HG02678 (cell line): ENCODE results near the gene DNAJC5.
"Not testable (repeated sequence)": the region's sequence is repeated elsewhere in the genome, so short reads cannot be mapped to it uniquely, and the experiment has no call there.

ENCODE experiments used
- ATAC-seq: cut with Tn5 transposase; IDR thresholded peaks from one replicate; pipeline ENCODE4 v1.9.1; 2021; ENCODE audit warnings: mild to moderate bottlenecking, moderate library complexity; ENCODE audit not compliant: unreplicated experiment

Gene DNAJC5

GRCh38 chr20:63894358-63895201 is at the start of gene DNAJC5:
DNAJC5 (plus strand) TSS chr20:63895126; CDS start chr20:63928346, 33,220 bp downstream.
- peak; percentile 88 for ATAC-seq

DNA sequence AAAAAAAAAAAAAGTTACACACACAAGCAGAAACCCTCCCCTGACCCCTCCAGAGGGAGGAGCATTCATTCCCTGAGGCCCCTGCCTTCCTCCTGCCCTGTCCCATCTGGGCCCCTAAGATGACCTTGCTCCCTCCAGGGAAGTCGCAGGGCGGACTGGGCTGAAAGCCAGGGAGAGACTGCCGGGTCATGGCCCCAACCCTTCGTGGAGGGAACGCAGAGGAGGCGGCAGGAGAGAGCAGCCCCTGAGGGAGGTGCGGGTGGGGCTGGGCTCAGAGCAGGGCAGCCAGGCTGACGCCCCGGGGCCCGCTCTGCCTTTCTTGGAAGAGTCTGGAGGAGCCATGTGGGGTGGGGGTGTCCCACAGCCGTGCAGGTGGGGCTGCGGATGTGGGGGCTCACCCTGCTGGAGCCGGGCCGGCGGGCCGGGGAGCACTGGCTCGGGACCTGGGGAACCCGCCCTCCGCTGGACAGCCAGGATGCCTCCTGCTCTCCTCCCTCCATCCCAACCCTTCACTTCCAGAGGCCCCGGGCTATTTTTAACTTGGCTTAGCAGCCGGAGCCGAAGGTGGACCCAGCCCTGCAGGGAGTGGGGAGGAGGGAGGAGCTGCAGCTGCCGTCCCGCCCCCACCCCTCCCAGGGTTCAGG is 48.7 kb upstream of the DNAJC5 start:
- ATAC-seq: no peak

GRCh38 chr20:63846888-63847236 is 48.1 kb upstream of the DNAJC5 start:
- ATAC-seq: no peak

GRCh38 chr20:63847237-63848002 is 47.5 kb upstream of the DNAJC5 start:
- ATAC-seq: no peak

- no peak for ATAC-seq
Observed at GRCh38 chr20:63848003-63848911, 46.7 kb upstream of the DNAJC5 start.

DNA sequence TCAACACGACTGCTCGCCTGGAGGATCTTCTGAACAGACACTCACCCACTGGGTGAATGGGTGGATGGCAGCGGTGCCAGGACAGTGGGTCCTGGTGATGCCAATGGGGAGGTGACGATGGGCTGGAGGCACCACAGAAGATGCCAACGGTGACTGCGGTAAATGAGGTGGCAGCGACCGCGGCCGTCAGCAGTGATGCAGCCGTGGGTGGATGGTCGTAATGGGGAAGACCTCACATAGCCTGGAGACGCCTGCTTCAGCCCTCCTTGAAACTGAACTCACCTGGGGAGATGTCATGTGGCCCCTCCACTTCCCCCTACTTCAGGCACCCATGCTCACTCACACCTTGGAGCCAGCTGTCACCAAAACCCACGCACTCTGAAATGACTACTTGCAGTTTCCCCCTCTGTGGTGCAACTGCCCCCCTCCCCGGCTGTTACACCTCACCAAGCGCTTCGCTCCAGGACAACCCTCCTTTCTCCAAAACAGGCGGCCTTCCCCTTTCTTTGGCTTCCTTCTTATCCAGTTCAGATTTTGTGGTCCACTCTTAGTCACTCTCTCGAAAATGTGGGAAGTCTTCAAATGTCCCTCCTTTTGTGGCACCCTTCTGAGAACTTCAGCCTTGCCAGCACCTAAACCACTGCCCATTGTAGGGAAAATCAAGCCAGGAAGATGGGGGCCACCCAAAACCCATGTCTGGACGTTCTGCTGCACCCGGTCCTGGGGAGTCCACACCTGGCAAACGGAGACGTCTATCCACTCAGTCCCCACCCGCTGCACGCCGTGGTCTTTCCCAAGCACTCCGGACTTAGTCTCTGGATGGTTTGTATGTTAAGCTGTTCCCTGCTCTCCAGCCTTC is 44.0 kb upstream of the DNAJC5 start:
- ATAC-seq: peak; percentile 82

DNA sequence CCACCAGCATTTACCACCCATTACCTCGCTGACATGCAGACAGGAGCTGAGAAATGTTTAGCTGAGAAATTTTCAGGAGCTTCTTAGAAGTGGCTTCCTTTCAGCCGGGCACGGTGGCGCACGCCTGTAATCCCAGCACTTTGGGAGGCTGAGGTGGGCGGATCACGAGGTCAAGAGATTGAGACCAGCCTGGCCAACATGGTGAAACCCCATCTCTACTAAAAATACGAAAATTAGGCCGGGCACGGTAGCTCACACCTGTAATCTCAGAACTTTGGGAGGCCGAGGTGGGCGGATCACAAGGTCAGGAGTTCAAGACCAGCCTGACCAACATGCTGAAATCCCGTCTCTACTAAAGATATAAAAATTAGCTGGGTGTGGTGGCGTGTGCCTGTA is 43.4 kb upstream of the DNAJC5 start:
- not testable (repeated sequence) for ATAC-seq

- ATAC-seq: not testable (repeated sequence)
Observed at GRCh38 chr20:63853733-63854068, 41.2 kb upstream of the DNAJC5 start.

GRCh38 chr20:63854069-63854765 is 40.7 kb upstream of the DNAJC5 start:
- ATAC-seq: no peak

DNA sequence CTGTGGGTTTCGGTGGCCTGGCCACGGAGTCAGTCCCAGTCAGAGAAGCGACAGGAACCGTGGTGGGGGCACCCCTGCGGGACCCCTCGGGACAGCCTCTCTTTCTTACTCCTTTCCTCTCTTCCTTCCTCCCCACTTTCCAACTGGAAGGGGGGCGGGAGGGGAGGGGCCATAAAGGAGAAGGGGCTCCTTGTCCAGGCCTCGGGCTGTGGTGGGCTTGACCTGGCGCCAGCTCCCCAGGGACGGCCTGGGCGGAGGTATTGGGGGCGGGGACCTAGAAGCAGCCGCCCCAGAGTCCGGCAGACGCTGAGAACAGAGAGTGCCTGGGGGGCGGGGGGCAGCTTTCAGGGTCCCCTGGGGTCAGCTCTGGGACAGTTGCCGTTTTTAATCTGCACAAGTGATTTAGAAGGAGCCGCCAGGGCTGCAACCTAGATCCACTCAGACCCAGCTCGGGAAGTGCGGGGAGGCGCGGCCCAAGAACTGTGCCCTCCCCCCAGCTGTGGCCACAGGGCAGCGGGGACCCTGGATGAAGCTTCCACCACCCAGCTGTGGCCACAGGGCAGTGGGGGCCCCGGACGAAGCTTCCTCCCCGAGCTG is 40.1 kb upstream of the DNAJC5 start:
- no peak for ATAC-seq

DNA sequence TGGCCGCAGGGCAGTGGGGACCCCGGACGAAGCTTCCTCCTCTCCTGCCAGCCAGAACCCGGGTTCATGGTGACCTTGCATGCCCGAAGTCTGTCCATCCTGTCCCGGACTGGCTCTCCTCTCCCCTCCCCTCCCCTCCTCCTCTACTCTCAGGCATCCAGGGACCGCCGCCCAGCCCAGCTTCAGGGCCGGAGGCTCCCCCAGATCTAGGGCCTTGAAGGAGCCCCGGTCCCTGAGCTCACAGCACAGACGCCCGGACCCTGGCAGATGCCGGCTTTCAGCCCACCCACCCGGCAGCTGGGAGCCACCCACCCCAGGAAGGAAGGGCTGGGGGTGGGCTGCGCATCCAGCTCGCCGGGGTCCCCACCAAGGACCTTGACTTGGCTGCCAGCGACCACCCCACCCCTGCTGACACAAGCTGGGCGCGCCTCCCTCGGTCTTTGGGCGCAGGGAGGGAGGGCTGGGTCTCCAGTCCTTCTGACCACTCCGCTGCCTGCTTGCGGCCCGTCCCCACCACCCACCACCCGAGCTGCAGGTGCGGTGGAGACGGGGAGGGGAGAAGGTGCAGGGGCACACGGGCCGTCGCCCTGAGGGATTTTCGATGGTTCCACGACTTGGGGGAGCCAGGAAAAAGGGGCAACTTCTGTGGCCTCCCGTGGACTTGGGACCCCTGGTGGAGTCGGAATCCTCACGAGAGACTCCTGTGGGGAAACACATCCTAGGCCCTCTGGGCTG is 39.4 kb upstream of the DNAJC5 start:
- no peak for ATAC-seq

- no peak for ATAC-seq
Observed at GRCh38 chr20:63856098-63856511, 38.8 kb upstream of the DNAJC5 start.

DNA sequence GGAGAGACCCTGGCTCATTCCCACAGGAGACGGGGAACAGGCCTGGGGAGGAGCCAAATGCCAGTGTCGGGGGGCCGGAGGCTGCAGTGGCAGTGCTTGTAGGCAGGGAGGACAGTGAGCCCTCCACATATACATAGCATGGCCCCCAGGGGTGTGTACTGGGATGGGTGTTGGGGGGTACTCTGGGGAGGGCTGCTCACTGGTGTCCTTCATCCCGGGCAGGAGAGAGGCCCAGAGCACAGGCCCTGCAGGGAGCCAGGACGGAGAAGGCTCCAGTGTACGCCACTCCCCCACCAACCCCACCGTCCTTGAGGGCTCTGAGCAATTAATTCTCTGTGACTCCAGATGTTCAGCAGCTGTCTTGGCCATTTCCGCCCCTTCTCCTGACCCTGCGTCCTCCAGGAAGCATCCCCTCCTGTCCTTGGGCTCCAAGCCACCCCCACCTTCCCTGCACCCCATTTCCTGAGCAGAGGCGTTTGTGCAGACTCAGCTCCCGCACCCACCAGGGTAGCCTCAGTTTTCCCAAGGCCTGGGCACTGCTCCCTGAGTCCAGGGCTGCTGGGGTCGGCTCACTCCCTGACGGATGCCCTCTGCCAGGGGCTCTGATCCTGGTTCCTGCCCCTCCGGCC is 37.0 kb upstream of the DNAJC5 start:
- ATAC-seq: no peak

GRCh38 chr20:63858393-63859165 is 36.3 kb upstream of the DNAJC5 start:
- no peak for ATAC-seq

- ATAC-seq: no peak
Observed at GRCh38 chr20:63859166-63859699, 35.7 kb upstream of the DNAJC5 start.

DNA sequence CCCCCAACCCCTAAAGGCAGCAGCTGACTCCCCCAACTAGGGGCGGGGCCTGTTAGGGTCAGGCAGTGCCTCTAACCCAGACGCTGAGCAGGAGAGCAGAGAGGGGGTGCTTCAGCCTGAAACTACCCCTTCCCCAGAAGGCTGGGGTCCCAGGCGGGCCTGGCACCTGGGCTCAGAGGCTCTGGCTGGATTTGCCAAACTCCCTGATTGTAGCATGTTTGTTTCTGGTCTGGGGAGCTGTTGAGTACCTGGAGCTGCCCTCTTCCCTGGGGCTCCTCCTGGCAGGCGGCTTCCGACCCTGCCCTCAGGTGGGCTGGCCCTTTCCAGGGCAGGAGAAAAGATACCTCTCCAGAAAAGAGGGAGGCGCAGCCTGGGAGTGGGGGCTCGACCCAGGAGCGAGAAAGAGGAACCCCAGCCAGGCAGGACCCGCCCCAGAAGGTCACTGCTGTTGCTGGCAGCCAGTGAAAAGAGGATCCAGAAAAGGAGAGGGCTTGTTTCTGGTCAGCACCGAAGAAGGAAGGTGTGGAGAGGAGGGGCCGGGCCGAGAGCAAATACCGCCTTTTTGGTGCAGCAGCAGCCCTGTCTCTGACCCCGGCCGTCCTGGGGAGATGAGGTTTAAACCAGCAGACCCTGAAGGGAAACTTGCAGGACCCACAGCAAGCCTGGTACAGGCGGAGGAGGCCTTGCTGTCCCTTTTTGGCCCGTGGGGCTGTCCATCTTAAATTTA is 34.4 kb upstream of the DNAJC5 start:
- no peak for ATAC-seq
